Stimulated activated CD8-positive, alpha-beta memory T cell treated with anti-CD3 and anti-CD28 coated beads, Interleukin-15, amount 100 ng/mL, for 4 hours (primary cell): ENCODE data around the gene PID1.

ENCODE experiments used
- DNase-seq, 2 donors: peaks; one replicate each; pipeline ENCODE4 v3.0.0-alpha.2; 2020; ENCODE audit warnings: low read depth in 2 of 2

The PID1 gene

GRCh38 chr2:229022071-229022470, 249.0 kb downstream of the PID1 start:
- DNase-seq: no peak

DNA sequence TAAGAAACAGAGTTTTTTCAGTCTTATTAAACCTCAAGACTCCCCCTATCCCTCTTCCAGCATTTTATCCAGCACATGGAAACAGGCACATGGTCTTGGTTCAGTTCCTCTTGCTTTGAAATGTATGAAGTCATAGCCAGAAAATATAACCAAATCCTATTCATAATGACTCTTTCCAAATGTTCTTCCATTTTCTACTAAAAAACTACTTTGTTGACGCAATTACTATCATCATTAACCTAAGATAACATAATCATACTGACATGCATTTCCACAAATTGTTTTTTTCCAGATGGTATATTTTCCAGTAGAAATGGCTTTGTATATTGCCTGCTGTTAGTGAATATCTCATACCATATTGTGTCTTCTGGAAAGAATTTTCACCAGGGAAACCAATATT, 261.3 kb downstream of the PID1 start:
- DNase-seq: no peak

DNA sequence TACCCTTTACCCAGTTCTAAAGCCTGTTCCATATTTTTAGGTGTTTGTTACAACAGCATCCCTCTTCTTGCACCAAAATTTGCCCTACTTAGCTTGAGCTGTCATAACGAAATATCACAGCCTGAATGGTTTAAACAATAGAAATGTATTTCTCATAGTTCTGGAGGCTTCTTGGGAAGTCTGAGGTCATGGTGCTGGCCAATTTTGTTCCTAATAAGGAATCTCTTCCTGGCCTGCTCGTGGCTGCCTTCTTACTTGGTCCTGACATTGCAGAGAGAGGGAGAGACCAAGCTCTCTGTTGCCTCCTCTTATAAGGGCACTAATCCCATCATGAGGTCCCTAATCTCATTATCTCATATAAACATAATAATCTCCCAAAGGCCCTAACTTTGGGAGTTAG, 267.8 kb downstream of the PID1 start:
- DNase-seq: no peak

- no peak for DNase-seq
Measured at GRCh38 chr2:229001196-229001595, 269.9 kb downstream of the PID1 start.

- no peak for DNase-seq
Measured at GRCh38 chr2:228999326-228999725, 271.8 kb downstream of the PID1 start.

- DNase-seq: no peak
Measured at GRCh38 chr2:228988786-228989185, 282.3 kb downstream of the PID1 start.

- no peak for DNase-seq
Measured at GRCh38 chr2:228987441-228988155, 283.5 kb downstream of the PID1 start.

DNA sequence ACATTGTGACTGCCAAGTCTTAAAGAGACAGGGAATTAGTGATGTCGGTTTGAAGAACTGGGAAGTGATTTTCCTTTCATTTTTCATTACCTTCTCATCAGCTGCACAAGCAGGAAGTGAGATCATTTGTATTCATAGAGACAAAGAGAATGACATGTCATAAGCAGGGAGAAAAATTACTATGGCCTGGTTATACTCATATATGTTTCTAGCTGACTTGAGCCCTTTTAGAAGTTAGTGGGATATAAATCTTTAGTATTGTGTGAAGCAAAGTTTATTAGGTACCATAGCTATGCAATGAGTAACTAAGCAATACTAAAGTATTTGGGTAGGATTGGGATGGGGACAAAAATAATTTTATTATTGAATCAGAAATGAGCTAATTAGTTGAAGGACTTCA, 284.1 kb downstream of the PID1 start:
- no peak for DNase-seq

- DNase-seq: no peak
Measured at GRCh38 chr2:228983700-228984099, 287.4 kb downstream of the PID1 start.

GRCh38 chr2:228974169-228974568, 296.9 kb downstream of the PID1 start:
- DNase-seq: no peak
